ENCODE measurements around the gene OR2T29.
"Not testable (repeated sequence)": the region's sequence is repeated elsewhere in the genome, so short reads cannot be mapped to it uniquely, and the experiment has no call there.

OR2T29 gene

DNA sequence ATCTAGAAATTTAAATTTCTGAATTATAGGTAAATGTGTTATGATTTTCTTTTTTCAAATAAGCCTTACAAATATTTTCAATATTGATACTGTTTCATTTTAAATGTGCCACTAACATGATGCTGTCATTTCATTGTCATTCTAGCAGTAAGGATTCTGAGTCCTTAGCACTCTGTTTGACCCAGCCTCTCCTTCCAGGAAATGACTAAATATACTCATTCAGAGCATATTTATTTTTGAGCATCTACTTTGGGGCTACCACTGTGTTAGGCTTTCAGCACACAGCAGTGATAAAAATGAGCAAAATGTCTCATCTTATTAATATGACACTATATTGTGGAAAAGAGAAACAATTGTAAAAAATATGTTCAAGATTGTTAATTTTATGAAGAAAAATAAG is 52.4 kb downstream of the OR2T29 start:
- DNase-seq (ENCODE audit: low spot score), result not testable (repeated sequence)

DNA sequence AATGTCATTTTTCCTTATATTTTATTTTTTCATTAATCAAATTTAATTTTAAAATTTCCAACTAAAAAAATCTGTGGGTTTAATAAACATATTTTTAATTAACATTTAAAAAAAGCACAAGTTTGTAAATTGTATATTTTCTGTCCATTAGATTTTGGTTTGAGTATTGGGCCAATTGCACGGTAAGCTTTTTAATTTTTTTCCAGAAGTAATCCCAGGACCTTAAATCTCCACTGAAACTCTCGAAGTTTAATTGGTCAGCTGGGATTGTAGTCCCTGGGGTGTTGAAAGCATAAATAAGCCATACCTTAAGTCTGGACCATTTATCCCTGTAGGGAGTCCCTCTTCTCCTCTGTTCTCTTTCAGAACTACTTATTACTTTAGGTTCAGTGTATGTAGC is 54.8 kb downstream of the OR2T29 start, which contains the start of gene OR2G6:
Gene OR2G6 (plus strand): TSS at position 301 of the 400 bp plus-strand sequence. CDS start 13,574 bp downstream, outside the sequence.
- DNase-seq (ENCODE audit: low spot score), result not testable (repeated sequence)

Small RNAs within 50 kb of the gene (small RNA-seq; reads per million reads assigned to genes)
- 0 reads per million in 2 experiments for gene RF00019

Measured in SK-N-DZ (cell line).